Measurements from ENCODE around the gene HAND2.

- no peak for TF ChIP-seq POLR2A (IDR thresholded peaks at IDR 0.05)
- no peak for TF ChIP-seq CTCF (IDR thresholded peaks at IDR 0.05)
Measured at GRCh38 chr4:173509036-173510001, 20.7 kb downstream of the HAND2 start.
